ENCODE data around the gene GFY. TPM values are rescaled to one million over a fixed set of nuclear protein-coding genes. Genes with fewer than 3 reads are reported as not detected.
A peak's percentile ranks its signal among the peaks of the same experiment; 100 is the strongest.

GFY gene
- total and polyA plus RNA-seq, 9 of the 15 experiments (the other 6 are each of a cell fraction or from before 2014, with no cell fraction given) = 0.06 to 0.40 (median 0.19) TPM; not detected in 3

DNA sequence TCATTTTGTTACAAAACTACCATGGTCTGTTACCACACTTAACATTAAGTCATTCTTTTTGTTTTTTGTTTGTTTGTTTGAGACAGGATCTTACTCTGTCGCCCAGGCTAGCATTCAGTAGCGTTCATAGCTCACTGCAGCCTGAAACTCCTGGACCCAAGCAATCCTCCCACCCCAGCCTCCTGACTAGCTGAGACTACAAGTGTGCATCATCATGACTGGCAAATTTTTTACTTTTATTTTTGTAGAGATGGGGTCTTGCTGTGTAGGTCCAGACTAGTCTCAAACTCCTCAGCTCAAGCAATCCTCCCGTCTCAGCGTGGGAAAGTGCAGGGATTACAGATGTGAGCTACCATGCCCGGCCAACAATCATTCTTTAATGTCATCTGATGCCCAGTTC lies 31.1 kb downstream of the GFY start:
- Histone ChIP-seq H2AFZ (ENCODE audit: low read depth, low read length) (no peak overlapping the region), H3K4me1 (replicated peaks in 1 of 2; ENCODE audit: control insufficient read depth in 2 of 2, insufficient read depth in 2 of 2, low read length in 2 of 2) (peaks cover 2 to 32% of the 10 kb centered on the region in 2 experiments; a peak in 4 of 5 replicates), H3K27me3 (ENCODE audit: control insufficient read depth in 2 of 2, insufficient read depth in 2 of 2, low read length in 2 of 2) (no peaks in the 10 kb centered on the region), H3K27ac (ENCODE audit: extremely low read depth, low read depth, low read length) (peak overlapping the region; percentile 26; the same call in 2 of the 3 replicates), H3K79me2 (ENCODE audit: control insufficient read depth, insufficient read depth, low read length) (peaks cover 34% of the 10 kb centered on the region), H4K20me1 (replicated peaks; ENCODE audit: control insufficient read depth, insufficient read depth, low read length) (no peaks in the 10 kb centered on the region), H3K4me2 (ENCODE audit: insufficient read depth, low read length) (no peak overlapping the region), H3K9me1 (ENCODE audit: control insufficient read depth, insufficient read depth, low read length) (no peaks in the 10 kb centered on the region), H3K9me3 (replicated peaks; ENCODE audit: control insufficient read depth, insufficient read depth, low read depth, low read length) (no peaks in the 10 kb centered on the region), H3K9ac (ENCODE audit: insufficient read depth in 1 of 2, low read depth in 2 of 2, low read length in 2 of 2) (0 out of 4 replicates have a peak overlapping the region, but pooled peaks of 1 of the 2 experiments have one; percentile 4), H3K4me3 (no peak overlapping the region), H3K36me3 (ENCODE audit: control insufficient read depth, insufficient read depth, low read length) (peaks cover 43% of the 10 kb centered on the region; the same call in 2 of the 3 replicates)
- TF ChIP-seq, protein P1, sequence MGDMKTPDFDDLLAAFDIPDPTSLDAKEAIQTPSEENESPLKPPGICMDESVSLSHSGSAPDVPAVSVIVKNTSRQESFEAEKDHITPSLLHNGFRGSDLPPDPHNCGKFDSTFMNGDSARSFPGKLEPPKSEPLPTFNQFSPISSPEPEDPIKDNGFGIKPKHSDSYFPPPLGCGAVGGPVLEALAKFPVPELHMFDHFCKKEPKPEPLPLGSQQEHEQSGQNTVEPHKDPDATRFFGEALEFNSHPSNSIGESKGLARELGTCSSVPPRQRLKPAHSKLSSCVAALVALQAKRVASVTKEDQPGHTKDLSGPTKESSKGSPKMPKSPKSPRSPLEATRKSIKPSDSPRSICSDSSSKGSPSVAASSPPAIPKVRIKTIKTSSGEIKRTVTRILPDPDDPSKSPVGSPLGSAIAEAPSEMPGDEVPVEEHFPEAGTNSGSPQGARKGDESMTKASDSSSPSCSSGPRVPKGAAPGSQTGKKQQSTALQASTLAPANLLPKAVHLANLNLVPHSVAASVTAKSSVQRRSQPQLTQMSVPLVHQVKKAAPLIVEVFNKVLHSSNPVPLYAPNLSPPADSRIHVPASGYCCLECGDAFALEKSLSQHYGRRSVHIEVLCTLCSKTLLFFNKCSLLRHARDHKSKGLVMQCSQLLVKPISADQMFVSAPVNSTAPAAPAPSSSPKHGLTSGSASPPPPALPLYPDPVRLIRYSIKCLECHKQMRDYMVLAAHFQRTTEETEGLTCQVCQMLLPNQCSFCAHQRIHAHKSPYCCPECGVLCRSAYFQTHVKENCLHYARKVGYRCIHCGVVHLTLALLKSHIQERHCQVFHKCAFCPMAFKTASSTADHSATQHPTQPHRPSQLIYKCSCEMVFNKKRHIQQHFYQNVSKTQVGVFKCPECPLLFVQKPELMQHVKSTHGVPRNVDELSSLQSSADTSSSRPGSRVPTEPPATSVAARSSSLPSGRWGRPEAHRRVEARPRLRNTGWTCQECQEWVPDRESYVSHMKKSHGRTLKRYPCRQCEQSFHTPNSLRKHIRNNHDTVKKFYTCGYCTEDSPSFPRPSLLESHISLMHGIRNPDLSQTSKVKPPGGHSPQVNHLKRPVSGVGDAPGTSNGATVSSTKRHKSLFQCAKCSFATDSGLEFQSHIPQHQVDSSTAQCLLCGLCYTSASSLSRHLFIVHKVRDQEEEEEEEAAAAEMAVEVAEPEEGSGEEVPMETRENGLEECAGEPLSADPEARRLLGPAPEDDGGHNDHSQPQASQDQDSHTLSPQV (IDR thresholded peaks at IDR 0.05) = 0 out of 2 replicates have a peak, but pooled peaks have one; percentile 22
- TF ChIP-seq ZNF316 (IDR thresholded peaks at IDR 0.05) (peak; percentile 35; the same call in 1 of the 2 replicates), MAFG (tag; conservative IDR thresholded peaks at IDR 0.05) (peak; percentile 75), C11orf30 (IDR thresholded peaks at IDR 0.05; ENCODE audit: low read depth) (peak; percentile 47; the same call in 1 of the 2 replicates), ZNF121 (CRISPR knock-in tag; conservative IDR thresholded peaks at IDR 0.05) (peak; percentile 71; the same call in 1 of the 2 replicates), NFE2 (IDR thresholded peaks at IDR 0.05; ENCODE audit: low read depth) (0 out of 2 replicates have a peak, but pooled peaks have one; percentile 42), MAFF (IDR thresholded peaks at IDR 0.05; ENCODE audit: low read length) (peak; percentile 20; the same call in 1 of the 2 replicates)
- TF ChIP-seq, protein P2, sequence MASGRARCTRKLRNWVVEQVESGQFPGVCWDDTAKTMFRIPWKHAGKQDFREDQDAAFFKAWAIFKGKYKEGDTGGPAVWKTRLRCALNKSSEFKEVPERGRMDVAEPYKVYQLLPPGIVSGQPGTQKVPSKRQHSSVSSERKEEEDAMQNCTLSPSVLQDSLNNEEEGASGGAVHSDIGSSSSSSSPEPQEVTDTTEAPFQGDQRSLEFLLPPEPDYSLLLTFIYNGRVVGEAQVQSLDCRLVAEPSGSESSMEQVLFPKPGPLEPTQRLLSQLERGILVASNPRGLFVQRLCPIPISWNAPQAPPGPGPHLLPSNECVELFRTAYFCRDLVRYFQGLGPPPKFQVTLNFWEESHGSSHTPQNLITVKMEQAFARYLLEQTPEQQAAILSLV (tag; IDR thresholded peaks at IDR 0.05) = no peak
- TF ChIP-seq, protein P3, sequence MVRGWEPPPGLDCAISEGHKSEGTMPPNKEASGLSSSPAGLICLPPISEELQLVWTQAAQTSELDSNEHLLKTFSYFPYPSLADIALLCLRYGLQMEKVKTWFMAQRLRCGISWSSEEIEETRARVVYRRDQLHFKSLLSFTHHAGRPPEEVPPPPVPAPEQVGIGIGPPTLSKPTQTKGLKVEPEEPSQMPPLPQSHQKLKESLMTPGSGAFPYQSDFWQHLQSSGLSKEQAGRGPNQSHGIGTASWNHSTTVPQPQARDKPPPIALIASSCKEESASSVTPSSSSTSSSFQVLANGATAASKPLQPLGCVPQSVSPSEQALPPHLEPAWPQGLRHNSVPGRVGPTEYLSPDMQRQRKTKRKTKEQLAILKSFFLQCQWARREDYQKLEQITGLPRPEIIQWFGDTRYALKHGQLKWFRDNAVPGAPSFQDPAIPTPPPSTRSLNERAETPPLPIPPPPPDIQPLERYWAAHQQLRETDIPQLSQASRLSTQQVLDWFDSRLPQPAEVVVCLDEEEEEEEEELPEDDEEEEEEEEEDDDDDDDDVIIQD (CRISPR knock-in tag; IDR thresholded peaks at IDR 0.05) = no peak
- no peak for DNase-seq (ENCODE audit: extremely low read depth in 1 of 4, low spot score in 3 of 4)
- ATAC-seq = no peak
- intact Hi-C loops (cut with micrococcal nuclease) (no loop called here), in situ Hi-C loops (cut with MboI) (no loop called here)
- ChIA-PET POLR2A (interaction anchor here (0.6 to 1.5 kb wide), 3 partner anchors 9 to 395 kb away, joined by 3 to 4 read pairs (median 3); no protein-coding TSS in a partner anchor), CTCF (ENCODE audit: low intra/inter-chr PET ratio) (no interaction called here)
- FAIRE-seq = no peak
- 88% methylated on average over 4 of the region's 5 CpGs for WGBS (ENCODE audit: insufficient coverage, low coverage, missing lambda C conversion rate)
- BruUV-seq (replicated peaks) = no TSS peak
